Left ventricle myocardium superior (tissue), 1 donor: ENCODE results near the gene HSPA5. TPM values are rescaled to one million over a fixed set of nuclear protein-coding genes. Genes with fewer than 3 reads are reported as not detected.
"Not testable (repeated sequence)": the region's sequence is repeated elsewhere in the genome, so short reads cannot be mapped to it uniquely, and the experiment has no call there.

Experiments used
- ATAC-seq: fragments of 200-7000 bp; cut with Tn5 transposase; one replicate; pipeline ENCODE4 v1.9.1; 2020; ENCODE audit warnings: mild to moderate bottlenecking, moderate library complexity
- DNase-seq: peaks from one replicate; pipeline ENCODE4 v3.0.0-alpha.2; 2020
- intact Hi-C: fragments of 100-400 bp; cut with micrococcal nuclease; formaldehyde crosslinking; loops from one replicate; pipeline ENCODE4 v1.11.0; 2022
- total RNA-seq: library from RNA; stranded (reverse); fragmentation: NEBNext Ultra II Directional; extraction: Animal tissue kit (Norgen Biotek cat#: 25700); gene quantifications from one replicate; pipeline ENCODE4 v1.2.1, GENCODE V29; 2021
- donor health status: DM: no; HTN: yes; CAD: no; lungs with severe emphysema.

The HSPA5 gene
- total RNA-seq, 1 donor from 2014 or later: 183 TPM

GRCh38 chr9:125254231-125254630 lies 13.1 kb upstream of the HSPA5 start:
- intact Hi-C loops: no loop called here
- DNase-seq: no peak
- ATAC-seq: no peak

DNA sequence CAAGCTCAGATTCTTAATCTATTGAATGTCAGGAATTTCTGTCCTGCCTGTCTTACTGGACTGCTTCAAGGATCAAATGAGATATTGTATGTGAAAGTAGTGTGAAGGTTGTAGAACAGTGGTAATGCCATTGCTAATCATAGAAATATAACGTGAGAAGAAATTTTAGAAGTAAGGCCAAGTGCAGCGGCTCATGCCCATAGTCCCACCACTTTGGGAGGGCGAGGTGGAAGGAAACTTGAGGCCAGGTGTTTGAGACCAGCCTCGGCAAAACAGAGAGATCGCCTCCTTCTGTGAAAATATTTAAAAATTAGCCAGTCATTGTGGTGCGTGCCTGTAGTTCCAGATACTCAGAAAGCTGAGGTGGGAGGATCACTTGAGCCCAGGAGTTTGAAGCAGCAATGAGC lies 5.1 kb upstream of the HSPA5 start:
- intact Hi-C loops: no loop called here
- ATAC-seq (no peak), DNase-seq (no peak)

GRCh38 chr9:125243792-125244260 lies 2.7 kb upstream of the HSPA5 start:
- ATAC-seq (no peak), DNase-seq (no peak)
- intact Hi-C loops: no loop called here

DNA sequence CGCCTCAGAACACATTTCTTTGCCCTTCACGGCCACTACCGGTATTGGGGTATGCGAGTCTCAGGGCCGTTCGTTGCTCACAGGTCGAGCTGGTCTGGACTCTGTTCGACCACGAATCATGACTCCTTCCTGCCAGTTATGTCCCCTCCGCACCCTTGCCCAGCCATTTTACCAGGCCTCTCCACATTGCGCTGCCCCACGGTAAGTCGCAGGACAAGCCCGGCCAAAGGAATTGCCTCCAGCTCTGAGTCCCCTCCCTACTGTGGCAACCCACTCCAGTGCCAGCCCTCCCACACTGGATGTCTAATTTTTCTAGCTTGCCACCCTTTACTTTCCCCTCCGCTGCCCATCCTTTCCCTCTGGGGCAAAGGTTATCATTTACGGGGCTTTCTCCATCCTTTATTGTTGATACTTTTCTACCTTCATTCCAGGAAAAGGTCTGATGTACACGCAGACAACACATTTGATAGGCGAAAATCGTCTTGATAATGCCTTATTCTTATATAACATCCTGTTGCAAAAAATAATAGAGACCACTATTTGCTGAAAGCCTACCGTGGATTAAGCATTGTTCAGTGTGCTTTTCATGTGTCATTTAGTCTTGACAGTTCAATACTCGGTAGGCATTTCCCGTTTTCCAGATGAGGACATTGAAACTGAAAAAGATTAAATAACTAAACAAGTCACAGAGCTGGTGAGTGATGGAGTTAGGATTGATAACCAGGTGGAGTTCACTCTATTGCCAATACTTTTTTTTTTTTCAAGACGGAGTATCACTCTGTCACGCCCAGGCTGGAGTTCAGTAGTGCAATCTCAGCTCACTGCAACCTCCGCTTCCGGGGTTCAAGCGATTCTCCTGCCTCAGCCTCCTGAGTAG lies 958 bp upstream of the HSPA5 start:
- peak; percentile 7 for ATAC-seq
- peak; percentile 50 for DNase-seq
- intact Hi-C loops: no loop called here

DNA sequence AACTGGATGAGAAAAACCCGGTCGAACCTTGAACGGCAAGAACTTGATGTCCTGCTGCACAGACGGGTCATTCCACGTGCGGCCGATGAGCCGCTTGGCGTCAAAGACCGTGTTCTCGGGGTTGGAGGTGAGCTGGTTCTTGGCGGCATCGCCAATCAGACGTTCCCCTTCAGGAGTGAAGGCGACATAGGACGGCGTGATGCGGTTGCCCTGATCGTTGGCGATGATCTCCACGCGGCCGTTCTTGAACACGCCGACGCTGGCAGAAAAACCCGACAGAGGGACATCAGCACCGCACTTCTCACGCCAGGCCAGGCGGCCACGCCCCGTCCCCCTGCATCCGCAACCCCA lies 519 bp downstream of the HSPA5 start:
- peak; percentile 5 for ATAC-seq
- intact Hi-C loops: no loop called here
- no peak for DNase-seq

DNA sequence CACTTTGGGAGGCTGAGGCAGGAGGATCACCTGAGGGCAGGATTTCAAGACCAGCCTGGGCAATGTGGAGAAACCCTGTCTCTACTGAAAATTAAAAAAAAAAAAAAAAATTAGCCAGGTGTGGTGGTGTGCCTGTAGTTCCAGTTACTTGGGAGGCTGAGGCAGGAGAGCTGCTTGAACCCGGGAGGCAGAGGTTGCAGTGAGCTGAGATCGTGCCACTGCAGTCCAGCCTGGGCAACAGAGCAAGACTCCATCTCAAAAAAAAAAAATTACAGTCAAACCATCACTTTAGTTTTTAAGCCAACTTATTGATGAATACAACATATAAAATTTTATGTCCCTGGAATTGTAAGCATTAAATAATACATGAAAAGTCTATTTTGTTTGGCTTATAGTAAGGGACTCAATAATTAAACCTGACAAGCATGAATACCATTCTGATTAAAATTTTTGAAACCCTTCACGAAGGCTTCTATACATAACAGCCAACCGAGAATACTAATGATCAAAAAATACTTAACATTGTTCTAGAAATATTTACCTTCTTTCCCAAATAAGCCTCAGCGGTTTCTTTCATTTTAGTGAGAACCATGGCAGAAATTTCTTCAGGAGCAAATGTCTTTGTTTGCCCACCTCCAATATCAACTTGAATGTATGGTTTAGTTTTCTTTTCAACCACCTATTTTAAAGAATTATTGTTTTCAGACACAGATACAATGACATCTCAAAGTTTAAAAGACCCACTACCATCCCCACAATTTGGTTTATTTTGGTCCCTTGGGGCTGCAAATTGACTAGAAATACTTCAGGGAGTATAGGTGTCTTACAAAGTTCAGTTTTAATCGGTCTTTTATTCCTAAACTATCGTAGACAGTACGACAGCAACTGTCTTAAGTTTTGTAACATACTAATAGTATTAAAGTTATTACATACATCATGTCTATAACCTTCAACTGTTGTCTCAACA lies 1.2 kb downstream of the HSPA5 start:
- intact Hi-C loops: no loop called here
- ATAC-seq (no peak), DNase-seq (no peak)

DNA sequence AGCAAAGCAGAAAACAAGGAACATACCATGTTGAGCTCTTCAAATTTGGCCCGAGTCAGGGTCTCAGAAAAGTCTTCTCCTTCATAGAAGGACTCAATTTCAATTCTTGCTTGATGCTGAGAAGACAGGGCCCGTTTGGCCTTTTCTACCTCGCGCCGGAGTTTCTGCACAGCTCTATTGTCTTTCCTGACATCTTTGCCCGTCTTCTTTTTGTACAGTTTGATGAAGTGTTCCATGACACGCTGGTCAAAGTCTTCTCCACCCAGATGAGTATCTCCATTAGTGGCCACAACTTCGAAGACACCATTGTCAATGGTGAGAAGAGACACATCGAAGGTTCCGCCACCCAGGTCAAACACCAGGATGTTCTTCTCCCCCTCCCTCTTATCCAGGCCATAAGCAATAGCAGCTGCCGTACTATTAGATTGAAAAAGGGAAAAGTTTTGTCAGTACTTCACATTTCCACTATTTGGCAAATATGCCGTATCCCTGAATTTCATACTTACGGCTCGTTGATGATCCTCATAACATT lies 2.2 kb downstream of the HSPA5 start:
- intact Hi-C loops: no loop called here
- no peak for ATAC-seq
- DNase-seq: no peak

DNA sequence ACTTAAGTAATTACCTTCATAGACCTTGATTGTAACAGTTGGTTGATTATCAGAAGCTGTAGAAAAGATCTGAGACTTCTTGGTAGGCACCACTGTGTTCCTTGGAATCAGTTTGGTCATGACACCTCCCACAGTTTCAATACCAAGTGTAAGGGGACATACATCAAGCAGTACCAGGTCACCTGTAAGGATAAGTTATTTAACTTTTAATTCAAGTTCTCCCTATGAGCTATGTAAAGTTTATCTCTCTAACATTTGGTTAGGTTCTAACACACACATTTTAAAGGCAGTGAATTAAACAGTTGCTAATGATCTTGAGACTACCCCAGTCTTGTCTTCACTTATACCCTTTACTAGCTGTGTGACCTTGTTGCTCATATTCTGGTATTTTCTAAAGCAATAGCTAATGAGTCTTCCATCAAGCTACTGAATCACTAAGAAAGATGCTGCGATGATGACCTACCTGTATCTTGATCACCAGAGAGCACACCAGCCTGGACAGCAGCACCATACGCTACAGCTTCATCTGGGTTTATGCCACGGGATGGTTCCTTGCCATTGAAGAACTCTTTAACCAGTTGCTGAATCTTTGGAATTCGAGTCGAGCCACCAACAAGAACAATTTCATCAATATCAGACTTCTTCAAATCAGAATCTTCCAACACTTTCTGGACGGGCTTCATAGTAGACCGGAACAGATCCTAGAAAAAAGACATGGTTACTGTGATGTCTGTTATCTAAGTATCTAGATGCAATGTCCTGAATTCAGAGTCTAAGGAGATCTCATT lies 2.8 kb downstream of the HSPA5 start:
- ATAC-seq (no peak), DNase-seq (no peak)
- intact Hi-C loops: no loop called here

GRCh38 chr9:125236520-125237159 lies 4.5 kb downstream of the HSPA5 start:
- DNase-seq, intact Hi-C loops, ATAC-seq: not testable (repeated sequence)

DNA sequence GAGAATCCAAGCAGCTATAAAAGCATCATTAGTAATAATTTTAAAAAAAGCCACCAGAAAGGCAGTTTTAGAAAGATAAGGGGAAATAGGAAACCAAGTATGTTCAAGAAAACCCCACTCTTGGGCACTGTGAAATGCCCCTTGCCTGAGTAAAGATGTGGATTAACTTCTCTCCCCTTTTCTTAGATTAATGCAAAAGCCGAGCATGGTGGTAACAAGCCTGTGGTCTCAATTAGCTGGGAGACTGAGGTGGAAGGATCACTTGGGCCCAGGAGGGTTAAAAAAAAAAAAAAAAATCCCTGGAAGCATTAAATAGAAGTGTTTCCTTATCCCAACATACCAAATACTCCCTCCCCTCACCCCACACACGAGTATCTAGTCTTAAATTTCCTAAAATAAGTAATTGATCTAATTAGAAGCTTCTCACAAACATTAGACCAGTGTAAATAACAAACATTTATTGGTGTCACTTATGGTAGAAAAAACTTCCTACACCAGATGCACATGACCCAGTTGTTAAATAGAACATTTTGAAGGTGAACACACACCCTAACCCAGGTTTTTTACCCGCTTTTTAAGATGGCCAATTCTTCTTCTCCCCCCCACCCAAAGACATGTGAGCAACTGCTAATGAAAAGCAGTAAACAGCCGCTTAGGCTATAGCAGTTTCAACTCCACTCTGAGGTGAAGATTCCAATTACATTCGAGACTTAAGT lies 5.2 kb downstream of the HSPA5 start:
- no peak for DNase-seq
- intact Hi-C loops: no loop called here
- ATAC-seq: no peak

DNA sequence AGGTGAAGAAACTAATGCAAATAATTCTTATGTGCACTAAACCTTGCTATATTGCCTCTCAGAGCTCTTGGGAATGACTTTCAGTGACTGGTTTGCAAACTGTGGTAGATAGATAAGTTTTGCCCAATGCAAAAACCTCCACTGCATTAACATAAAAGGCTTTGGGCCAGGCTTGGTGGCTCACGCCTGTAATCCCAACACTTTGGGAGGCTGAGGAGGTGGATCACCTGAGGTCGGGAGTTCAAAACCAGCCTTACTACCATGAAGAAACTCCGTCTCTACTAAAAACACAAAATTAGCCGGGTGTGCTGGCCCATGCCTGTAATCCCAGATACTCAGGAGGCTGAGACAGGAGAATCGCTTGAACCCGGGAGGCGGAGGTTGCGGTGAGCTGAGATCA lies 7.0 kb downstream of the HSPA5 start:
- intact Hi-C loops, ATAC-seq, DNase-seq: not testable (repeated sequence)

DNA sequence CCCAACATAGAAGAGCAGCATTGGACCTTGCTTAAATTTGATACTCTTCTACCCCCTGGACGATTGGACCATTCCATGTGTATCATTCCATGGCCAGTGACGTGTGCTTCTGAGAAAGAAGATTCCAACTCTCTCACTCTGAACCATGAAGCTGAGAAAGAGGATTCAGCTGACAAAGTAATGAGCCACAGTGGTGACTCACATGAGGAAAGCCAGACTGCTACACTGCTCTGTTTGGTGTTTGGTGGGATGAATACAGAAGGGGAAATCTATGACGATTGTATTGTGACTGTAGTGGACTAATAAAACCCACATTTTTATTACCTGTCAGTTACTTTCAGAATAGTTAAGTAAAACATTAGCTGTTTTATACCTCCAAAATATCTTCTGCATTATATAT lies 7.5 kb downstream of the HSPA5 start:
- ATAC-seq (no peak), DNase-seq (no peak)
- intact Hi-C loops: no loop called here

GRCh38 chr9:125227761-125228160 lies 13.4 kb downstream of the HSPA5 start:
- intact Hi-C loops: no loop called here
- ATAC-seq (no peak), DNase-seq (no peak)

GRCh38 chr9:125224858-125225257 lies 16.3 kb downstream of the HSPA5 start:
- DNase-seq, ATAC-seq, intact Hi-C loops: not testable (repeated sequence)

GRCh38 chr9:125218621-125219020 lies 22.5 kb downstream of the HSPA5 start:
- intact Hi-C loops: no loop called here
- ATAC-seq (no peak), DNase-seq (no peak)

- DNase-seq (no peak), ATAC-seq (no peak)
- intact Hi-C loops: no loop called here
Observed at GRCh38 chr9:125214186-125214585, 27.0 kb downstream of the HSPA5 start.

GRCh38 chr9:125204477-125204876 lies 36.7 kb downstream of the HSPA5 start:
- DNase-seq: no peak
- no peak for ATAC-seq
- intact Hi-C loops: no loop called here
